Smooth muscle cell (in vitro differentiated cells): Measurements from ENCODE around the gene SNX5. TPM values are rescaled to one million over a fixed set of nuclear protein-coding genes. Genes with fewer than 3 reads are reported as not detected.

Experiments
- DNase-seq: peaks from one replicate; lab custom pipeline; 2025; ENCODE audit not compliant: unreplicated experiment; lab: John Stamatoyannopoulos, UW
- H2AFZ ChIP-seq: fragments of 200-600 bp; sonication (generic); 2 replicates; pipeline ENCODE4 v1.6.0; 2016; ENCODE audit warnings: antibody characterized with exemption, low read depth, mild to moderate bottlenecking
- H3F3A ChIP-seq: fragments of 200-600 bp; sonication (generic); 2 replicates; pipeline ENCODE4 v1.6.0; 2017; ENCODE audit warnings: antibody characterized with exemption, low read depth
- H3K27ac ChIP-seq: fragments of 200-600 bp; sonication (generic); 2 replicates; pipeline ENCODE4 v1.5.1; 2016; ENCODE audit warnings: low read depth, mild to moderate bottlenecking
- H3K27me3 ChIP-seq: fragments of 200-600 bp; sonication (generic); 2 replicates; pipeline ENCODE4 v1.6.1; 2016; ENCODE audit warnings: low read depth, mild to moderate bottlenecking
- H3K36me3 ChIP-seq: fragments of 200-600 bp; sonication (generic); 2 replicates; pipeline ENCODE4 v1.5.1; 2016; ENCODE audit warnings: low read depth
- H3K4me1 ChIP-seq: fragments of 200-600 bp; sonication (generic); 2 replicates; pipeline ENCODE4 v1.5.1; 2016; ENCODE audit warnings: low read depth
- H3K4me2 ChIP-seq: fragments of 200-600 bp; sonication (generic); 2 replicates; pipeline ENCODE4 v1.6.0; 2016; ENCODE audit warnings: mild to moderate bottlenecking
- H3K4me3 ChIP-seq: fragments of 200-600 bp; sonication (generic); 2 replicates; pipeline ENCODE4 v1.5.1; 2016; ENCODE audit warnings: mild to moderate bottlenecking
- H3K79me2 ChIP-seq: fragments of 200-600 bp; sonication (generic); 2 replicates; pipeline ENCODE4 v1.6.0; 2016; ENCODE audit warnings: low read depth, mild to moderate bottlenecking
- H3K9ac ChIP-seq: fragments of 200-600 bp; sonication (generic); 2 replicates; pipeline ENCODE4 v1.6.0; 2016; ENCODE audit warnings: low read depth
- H3K9me3 ChIP-seq: fragments of 200-600 bp; sonication (generic); replicated peaks from 2 replicates; pipeline ENCODE4 v1.5.1; 2016; ENCODE audit warnings: low read depth
- H4K20me1 ChIP-seq: fragments of 200-600 bp; sonication (generic); 2 replicates; pipeline ENCODE4 v1.6.0; 2016; ENCODE audit warnings: low read depth
- WGBS: methylation state at CpG from one replicate; pipeline ENCODE4 v1.1.7; 2016; ENCODE audit warnings: low lambda C conversion rate; 5-methylcytosine and 5-hydroxymethylcytosine counted together
- polyA plus RNA-seq: library from polyadenylated mRNA; unstranded; fragments of >200 nt; fragmentation: Nextera tagmentation; extraction: Ambion mirVana; gene quantifications from 2 replicates; pipeline ENCODE4 v1.2.1, GENCODE V29; 2016
- total RNA-seq: library from RNA; depleted of rRNA; stranded (reverse); fragments of >200 nt; gene quantifications from 2 replicates; pipeline ENCODE4 v1.2.3, GENCODE V29; 2014
- TF ChIP-seq, protein P1 (sequence below): fragments of 200-600 bp; sonication (generic); IDR thresholded peaks from 2 replicates; pipeline ENCODE4 v1.5.1; 2017; ENCODE audit warnings: borderline replicate concordance, mild to moderate bottlenecking, antibody characterized with exemption; ENCODE audit not compliant: insufficient read depth, poor library complexity, severe bottlenecking

SNX5 gene
- total and polyA plus RNA-seq, 2 experiments from 2014 or later, result 46.3 to 100 TPM

DNA sequence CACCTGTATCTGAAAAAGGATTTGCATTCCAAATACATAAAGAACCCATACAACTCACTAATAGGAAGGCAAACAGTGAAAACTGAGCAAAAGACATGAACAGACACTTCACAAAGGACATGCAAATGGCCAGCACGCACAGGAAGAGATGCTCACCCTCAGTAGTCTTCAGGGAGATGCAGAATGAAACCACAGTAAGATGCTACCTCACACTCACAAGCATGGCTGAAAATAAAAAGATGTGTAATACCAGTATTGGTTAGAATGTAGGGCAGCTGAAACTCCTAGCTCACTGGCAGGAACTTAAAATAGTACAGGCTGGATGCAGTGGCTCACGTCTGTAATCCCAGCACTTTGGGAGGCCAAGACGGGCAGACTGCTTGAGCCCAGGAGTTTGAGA, 64.6 kb downstream of the SNX5 start:
- H3K9me3 ChIP-seq, result no peaks in the 10 kb centered on the region
- H3K27me3 ChIP-seq, result no peaks in the 10 kb centered on the region
- H3K36me3 ChIP-seq, result no peaks in the 10 kb centered on the region
- no peaks in the 10 kb centered on the region for H3K79me2 ChIP-seq
- WGBS, result 55% methylated on average over 3 of the region's 3 CpGs
- no peaks in the 10 kb centered on the region for H3F3A ChIP-seq
- no peak overlapping the region for H2AFZ ChIP-seq
- no peaks in the 10 kb centered on the region for H4K20me1 ChIP-seq
- no peak overlapping the region for H3K4me3 ChIP-seq
- H3K27ac ChIP-seq, result no peak overlapping the region
- H3K9ac ChIP-seq, result no peak overlapping the region
- DNase-seq, result no peak
- TF ChIP-seq, protein P1, sequence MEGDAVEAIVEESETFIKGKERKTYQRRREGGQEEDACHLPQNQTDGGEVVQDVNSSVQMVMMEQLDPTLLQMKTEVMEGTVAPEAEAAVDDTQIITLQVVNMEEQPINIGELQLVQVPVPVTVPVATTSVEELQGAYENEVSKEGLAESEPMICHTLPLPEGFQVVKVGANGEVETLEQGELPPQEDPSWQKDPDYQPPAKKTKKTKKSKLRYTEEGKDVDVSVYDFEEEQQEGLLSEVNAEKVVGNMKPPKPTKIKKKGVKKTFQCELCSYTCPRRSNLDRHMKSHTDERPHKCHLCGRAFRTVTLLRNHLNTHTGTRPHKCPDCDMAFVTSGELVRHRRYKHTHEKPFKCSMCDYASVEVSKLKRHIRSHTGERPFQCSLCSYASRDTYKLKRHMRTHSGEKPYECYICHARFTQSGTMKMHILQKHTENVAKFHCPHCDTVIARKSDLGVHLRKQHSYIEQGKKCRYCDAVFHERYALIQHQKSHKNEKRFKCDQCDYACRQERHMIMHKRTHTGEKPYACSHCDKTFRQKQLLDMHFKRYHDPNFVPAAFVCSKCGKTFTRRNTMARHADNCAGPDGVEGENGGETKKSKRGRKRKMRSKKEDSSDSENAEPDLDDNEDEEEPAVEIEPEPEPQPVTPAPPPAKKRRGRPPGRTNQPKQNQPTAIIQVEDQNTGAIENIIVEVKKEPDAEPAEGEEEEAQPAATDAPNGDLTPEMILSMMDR, result no peak
- H3K4me2 ChIP-seq, result no peak overlapping the region
- H3K4me1 ChIP-seq, result no peaks in the 10 kb centered on the region

DNA sequence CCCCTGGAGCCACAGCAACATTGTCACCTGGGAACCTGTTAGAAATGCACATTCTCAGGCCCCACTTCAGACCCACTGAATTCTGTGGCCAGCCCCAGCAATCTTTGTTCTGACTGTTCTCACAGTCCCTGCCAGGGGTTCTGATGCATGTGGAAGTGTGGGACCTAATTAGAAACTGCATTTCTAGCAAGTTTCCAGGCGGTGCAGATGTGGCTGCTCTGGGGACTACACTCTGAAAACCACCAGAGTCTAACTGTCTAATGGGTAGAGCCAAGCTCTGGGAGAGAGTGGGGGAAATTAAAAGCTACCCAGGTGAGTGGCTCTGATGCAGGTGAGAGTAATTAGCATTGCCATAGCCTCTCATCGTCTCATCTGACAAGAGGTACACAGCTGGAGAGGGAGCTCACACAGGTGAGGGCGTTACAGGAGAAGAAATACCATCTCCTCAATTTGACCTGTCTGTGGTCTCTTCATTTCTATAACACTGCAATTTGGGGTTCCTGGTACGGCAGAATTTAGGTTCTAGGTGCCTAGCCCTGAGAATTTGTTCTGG, 66.0 kb downstream of the SNX5 start:
- no peak overlapping the region for H3K27ac ChIP-seq
- TF ChIP-seq, protein P1, result no peak

DNA sequence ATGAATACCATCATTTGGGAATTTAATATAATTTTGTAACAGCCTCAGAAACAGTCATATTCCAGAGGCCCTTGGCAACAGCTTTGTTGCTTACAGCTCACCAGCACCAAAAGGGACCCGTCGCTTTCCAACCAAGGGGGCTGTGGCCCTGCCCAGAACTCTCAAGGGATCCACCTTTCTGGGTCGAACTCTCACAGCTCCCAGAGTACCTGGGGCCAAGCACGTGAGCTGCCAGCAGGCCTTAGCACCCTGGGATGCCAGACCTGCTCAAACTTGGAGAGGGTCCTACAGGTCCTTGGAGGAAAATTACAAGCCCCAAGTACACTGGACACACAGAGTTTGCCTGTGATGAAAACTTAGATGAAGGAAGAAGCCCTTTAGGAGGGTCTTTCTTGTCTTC, 66.6 kb downstream of the SNX5 start:
- no peak overlapping the region for H3K4me3 ChIP-seq
- no peaks in the 10 kb centered on the region for H4K20me1 ChIP-seq
- H3K27ac ChIP-seq, result no peak overlapping the region
- H3K9ac ChIP-seq, result no peak overlapping the region
- no peaks in the 10 kb centered on the region for H3K9me3 ChIP-seq
- H3K79me2 ChIP-seq, result no peaks in the 10 kb centered on the region
- no peak overlapping the region for H2AFZ ChIP-seq
- no peaks in the 10 kb centered on the region for H3K4me1 ChIP-seq
- H3K27me3 ChIP-seq, result no peaks in the 10 kb centered on the region
- H3K4me2 ChIP-seq, result no peak overlapping the region
- no peaks in the 10 kb centered on the region for H3F3A ChIP-seq
- TF ChIP-seq, protein P1, result no peak
- DNase-seq, result no peak
- 85% methylated on average over 4 of the region's 4 CpGs for WGBS
- no peaks in the 10 kb centered on the region for H3K36me3 ChIP-seq

More for the DNA sequence above, 66.0 kb downstream of the SNX5 start:
- no peaks in the 10 kb centered on the region for H3K79me2 ChIP-seq
- H3K27me3 ChIP-seq, result no peaks in the 10 kb centered on the region
- DNase-seq, result no peak
- H3K9ac ChIP-seq, result no peak overlapping the region
- H3K4me2 ChIP-seq, result no peak overlapping the region
- no peaks in the 10 kb centered on the region for H3K9me3 ChIP-seq
- no peaks in the 10 kb centered on the region for H3K36me3 ChIP-seq
- no peaks in the 10 kb centered on the region for H3K4me1 ChIP-seq
- H3F3A ChIP-seq, result no peaks in the 10 kb centered on the region
- H3K4me3 ChIP-seq, result no peak overlapping the region
- H4K20me1 ChIP-seq, result no peaks in the 10 kb centered on the region
- no peak overlapping the region for H2AFZ ChIP-seq
- WGBS, result 77% methylated on average over 4 of the region's 4 CpGs

DNA sequence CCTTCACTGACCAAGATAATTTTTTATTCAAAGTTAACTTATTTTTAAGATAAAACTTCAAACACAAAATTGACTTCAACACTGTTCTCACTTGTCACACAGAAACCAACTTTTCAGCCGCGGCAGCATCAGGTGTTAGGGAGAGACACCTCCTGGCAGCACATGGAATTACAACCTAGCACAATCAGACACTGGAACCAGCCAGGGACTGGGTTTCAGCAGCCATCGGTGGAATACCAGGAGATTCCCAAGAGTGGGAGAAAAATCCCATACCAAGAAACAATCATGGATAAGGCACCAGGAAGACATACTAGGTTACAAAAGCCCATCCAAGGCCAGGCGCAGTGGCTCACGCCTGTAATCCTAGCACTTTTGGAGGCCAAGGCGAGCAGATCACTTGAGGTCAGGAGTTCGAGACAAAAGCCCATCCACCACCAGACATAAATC, 70.0 kb downstream of the SNX5 start:
- Histone ChIP-seq H3K36me3 (no peaks in the 10 kb centered on the region), H3K9ac (no peak overlapping the region), H3K9me3 (no peaks in the 10 kb centered on the region), H4K20me1 (no peaks in the 10 kb centered on the region), H3K4me1 (peaks cover 6% of the 10 kb centered on the region), H3K4me2 (no peak overlapping the region), H3K4me3 (no peak overlapping the region), H3K27ac (no peak overlapping the region), H3F3A (no peaks in the 10 kb centered on the region), H2AFZ (no peak overlapping the region), H3K79me2 (no peaks in the 10 kb centered on the region), H3K27me3 (no peaks in the 10 kb centered on the region)
- TF ChIP-seq, protein P1, result peak; percentile 96
- DNase-seq, result no peak
- WGBS, result 43% methylated on average over 7 of the region's 7 CpGs
